Esophagus squamous epithelium (tissue), 4 donors: ENCODE data around the gene AK8.

Source experiments
- POLR2A ChIP-seq, 4 donors: fragments of 450-650 bp; IDR thresholded peaks; one replicate each; pipeline ENCODE4 v1.6.1; 2017; ENCODE audit warnings: antibody characterized with exemption in 4 of 4, mild to moderate bottlenecking in 4 of 4, moderate library complexity in 3 of 4
- TF ChIP-seq, protein P1 (sequence below), 6 experiments: fragments of 450-650 bp in 4 of 6; fragments of 200-600 bp in 2 of 6; sonication (generic) in 2 of 6; IDR thresholded peaks; one replicate each; pipeline ENCODE4 v1.5.1; 2016 to 2019; ENCODE audit warnings: antibody characterized with exemption in 6 of 6, mild to moderate bottlenecking in 4 of 6, moderate library complexity in 4 of 6

DNA sequence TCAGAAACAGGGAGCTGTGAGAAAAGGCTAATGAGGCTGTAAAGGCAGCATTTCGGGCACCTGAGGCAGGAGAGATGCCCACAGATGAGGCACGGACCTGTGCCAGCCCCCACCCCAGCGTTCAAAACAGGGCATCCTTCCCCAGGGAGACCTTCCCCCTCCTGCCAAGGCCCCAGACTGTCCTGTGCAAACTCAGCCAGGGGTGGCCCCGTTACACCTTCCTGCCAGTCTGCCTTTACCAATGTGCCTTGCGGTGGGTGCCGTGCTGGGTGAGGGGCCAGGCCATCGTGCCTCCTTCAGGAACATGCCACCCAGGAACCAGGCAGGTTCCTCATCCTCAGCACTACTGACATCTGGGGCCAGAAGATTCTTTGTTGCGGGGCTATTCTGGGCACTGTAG, 53.9 kb downstream of the AK8 start:
- TF ChIP-seq POLR2A (IDR thresholded peaks at IDR 0.05): no peak
- TF ChIP-seq, protein P1, sequence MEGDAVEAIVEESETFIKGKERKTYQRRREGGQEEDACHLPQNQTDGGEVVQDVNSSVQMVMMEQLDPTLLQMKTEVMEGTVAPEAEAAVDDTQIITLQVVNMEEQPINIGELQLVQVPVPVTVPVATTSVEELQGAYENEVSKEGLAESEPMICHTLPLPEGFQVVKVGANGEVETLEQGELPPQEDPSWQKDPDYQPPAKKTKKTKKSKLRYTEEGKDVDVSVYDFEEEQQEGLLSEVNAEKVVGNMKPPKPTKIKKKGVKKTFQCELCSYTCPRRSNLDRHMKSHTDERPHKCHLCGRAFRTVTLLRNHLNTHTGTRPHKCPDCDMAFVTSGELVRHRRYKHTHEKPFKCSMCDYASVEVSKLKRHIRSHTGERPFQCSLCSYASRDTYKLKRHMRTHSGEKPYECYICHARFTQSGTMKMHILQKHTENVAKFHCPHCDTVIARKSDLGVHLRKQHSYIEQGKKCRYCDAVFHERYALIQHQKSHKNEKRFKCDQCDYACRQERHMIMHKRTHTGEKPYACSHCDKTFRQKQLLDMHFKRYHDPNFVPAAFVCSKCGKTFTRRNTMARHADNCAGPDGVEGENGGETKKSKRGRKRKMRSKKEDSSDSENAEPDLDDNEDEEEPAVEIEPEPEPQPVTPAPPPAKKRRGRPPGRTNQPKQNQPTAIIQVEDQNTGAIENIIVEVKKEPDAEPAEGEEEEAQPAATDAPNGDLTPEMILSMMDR (IDR thresholded peaks at IDR 0.05): no peak
